ENCODE results near the gene ADGB.

The ADGB gene

GRCh38 chr6:146739696-146740095, 140.9 kb downstream of the ADGB start:
- TF ChIP-seq, protein P1, sequence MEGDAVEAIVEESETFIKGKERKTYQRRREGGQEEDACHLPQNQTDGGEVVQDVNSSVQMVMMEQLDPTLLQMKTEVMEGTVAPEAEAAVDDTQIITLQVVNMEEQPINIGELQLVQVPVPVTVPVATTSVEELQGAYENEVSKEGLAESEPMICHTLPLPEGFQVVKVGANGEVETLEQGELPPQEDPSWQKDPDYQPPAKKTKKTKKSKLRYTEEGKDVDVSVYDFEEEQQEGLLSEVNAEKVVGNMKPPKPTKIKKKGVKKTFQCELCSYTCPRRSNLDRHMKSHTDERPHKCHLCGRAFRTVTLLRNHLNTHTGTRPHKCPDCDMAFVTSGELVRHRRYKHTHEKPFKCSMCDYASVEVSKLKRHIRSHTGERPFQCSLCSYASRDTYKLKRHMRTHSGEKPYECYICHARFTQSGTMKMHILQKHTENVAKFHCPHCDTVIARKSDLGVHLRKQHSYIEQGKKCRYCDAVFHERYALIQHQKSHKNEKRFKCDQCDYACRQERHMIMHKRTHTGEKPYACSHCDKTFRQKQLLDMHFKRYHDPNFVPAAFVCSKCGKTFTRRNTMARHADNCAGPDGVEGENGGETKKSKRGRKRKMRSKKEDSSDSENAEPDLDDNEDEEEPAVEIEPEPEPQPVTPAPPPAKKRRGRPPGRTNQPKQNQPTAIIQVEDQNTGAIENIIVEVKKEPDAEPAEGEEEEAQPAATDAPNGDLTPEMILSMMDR (IDR thresholded peaks at IDR 0.05; ENCODE audit: borderline replicate concordance, insufficient read depth, low read depth, low read length) = no peak
- no peak overlapping the region for H3K4me3 ChIP-seq (ENCODE audit: low read depth, low read length)

- TF ChIP-seq, protein P1 (IDR thresholded peaks at IDR 0.05; ENCODE audit: borderline replicate concordance, insufficient read depth, low read depth, low read length) = no peak
- no peak overlapping the region for H3K4me3 ChIP-seq (ENCODE audit: low read depth, low read length)
Observed at GRCh38 chr6:146741609-146742008, 142.8 kb downstream of the ADGB start.

- TF ChIP-seq, protein P1 (IDR thresholded peaks at IDR 0.05; ENCODE audit: borderline replicate concordance, insufficient read depth, low read depth, low read length) = no peak
Observed at GRCh38 chr6:146753306-146753705, 154.5 kb downstream of the ADGB start.

DNA sequence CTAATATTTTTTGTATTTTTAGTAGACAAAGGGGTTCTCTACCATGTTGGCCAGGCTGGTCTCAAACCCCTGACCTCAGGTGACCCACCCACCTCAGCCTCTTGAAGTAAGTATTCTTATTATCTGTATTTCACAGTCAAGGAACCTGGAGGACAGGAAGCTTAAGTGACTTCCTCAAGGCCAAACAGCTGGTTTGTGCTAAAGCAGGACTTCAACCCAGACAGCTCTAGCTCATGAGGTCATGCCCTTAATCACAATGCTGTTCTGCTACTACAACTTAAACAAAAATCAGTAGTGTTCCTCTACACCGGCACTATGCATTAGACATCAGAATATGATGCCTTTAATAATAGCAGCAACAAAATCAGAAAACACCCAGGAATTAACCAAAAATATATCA, 168.9 kb downstream of the ADGB start:
- H3K4me3 ChIP-seq (ENCODE audit: low read depth, low read length) = no peak overlapping the region
- TF ChIP-seq, protein P1 (IDR thresholded peaks at IDR 0.05; ENCODE audit: borderline replicate concordance, insufficient read depth, low read depth, low read length) = no peak

More at GRCh38 chr6:146753306-146753705, 154.5 kb downstream of the ADGB start:
- H3K4me3 ChIP-seq (ENCODE audit: low read depth, low read length) = no peak overlapping the region

DNA sequence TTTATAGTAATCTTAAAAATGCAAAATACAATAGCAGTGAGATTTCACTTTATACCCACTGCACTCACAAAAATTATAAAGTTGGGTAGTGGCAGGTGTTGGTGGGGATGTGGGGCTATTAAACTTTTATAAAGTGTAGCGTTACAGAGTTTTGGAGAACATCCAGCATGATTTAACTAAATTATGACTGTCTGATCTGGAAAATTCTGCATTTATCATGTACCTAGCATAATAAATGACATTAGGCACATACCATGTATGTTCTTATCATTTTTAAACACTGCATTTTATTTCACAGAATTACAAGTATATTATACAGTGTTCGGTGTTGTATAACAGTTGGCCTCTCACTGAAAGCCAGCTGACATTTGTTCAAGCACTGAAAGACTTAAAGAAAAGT, 169.9 kb downstream of the ADGB start:
- TF ChIP-seq, protein P1 (IDR thresholded peaks at IDR 0.05; ENCODE audit: borderline replicate concordance, insufficient read depth, low read depth, low read length) = no peak
- H3K4me3 ChIP-seq (ENCODE audit: low read depth, low read length) = no peak overlapping the region

- TF ChIP-seq, protein P1 (IDR thresholded peaks at IDR 0.05; ENCODE audit: borderline replicate concordance, insufficient read depth, low read depth, low read length) = no peak
- H3K4me3 ChIP-seq (ENCODE audit: low read depth, low read length) = no peak overlapping the region
Observed at GRCh38 chr6:146770275-146770964, 171.6 kb downstream of the ADGB start.
